HS-5 (cell line): ENCODE results near the gene PRKCE.
A peak's percentile ranks its signal among the peaks of the same experiment; 100 is the strongest.
"Not testable (repeated sequence)": the region's sequence is repeated elsewhere in the genome, so short reads cannot be mapped to it uniquely, and the experiment has no call there.

Experiments
- DNase-seq: peaks from one replicate; pipeline ENCODE4 v3.0.0-alpha.2; 2012; ENCODE audit warnings: low read depth

Gene PRKCE

GRCh38 chr2:45909677-45910191 is 258.3 kb downstream of the PRKCE start:
- no peak for DNase-seq

GRCh38 chr2:45910473-45911060 is 259.1 kb downstream of the PRKCE start:
- no peak for DNase-seq

- DNase-seq = no peak
Observed at GRCh38 chr2:45911538-45911937, 260.1 kb downstream of the PRKCE start.

- DNase-seq = no peak
Observed at GRCh38 chr2:45912109-45912508, 260.6 kb downstream of the PRKCE start.

DNA sequence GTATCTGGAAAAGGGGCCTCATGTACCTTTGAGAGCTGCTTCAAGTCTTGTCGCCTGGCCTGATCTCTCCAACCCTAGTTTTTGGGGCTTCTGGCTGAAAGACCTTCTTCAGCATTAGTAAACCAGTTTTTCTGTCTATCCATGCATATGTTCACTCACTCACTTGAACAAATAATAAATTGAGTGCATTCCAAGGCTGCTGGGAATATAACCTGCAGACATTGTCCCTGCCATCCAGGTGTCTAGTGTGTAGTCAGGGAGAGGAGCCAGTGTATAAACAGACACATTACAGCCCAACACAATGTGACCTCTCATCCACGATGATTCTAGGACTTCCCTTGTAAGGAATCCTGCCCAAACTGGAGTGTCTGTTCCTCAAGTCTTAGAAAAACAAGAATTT is 262.1 kb downstream of the PRKCE start:
- DNase-seq = no peak

DNA sequence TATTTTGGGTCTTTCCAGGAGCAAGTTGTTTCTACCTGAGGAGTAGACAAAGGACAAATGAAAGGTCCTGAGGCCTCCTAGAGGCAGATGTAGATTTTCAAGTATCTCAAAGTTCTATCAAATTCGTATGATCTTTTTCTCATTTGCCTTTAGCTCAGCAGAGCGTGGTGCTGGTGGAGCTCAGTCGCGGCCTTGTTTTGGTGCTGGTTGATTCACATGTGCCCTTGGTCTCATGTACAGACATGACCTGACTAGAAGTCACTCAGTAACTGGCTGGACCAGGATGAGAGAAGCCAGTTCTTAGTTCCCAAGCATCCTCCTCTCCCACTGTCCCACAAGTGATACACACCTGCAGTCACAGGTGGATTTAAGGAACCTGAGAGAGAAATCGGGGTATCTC is 264.0 kb downstream of the PRKCE start:
- DNase-seq = no peak

GRCh38 chr2:45917561-45918176 is 266.2 kb downstream of the PRKCE start:
- not testable (repeated sequence) for DNase-seq

DNA sequence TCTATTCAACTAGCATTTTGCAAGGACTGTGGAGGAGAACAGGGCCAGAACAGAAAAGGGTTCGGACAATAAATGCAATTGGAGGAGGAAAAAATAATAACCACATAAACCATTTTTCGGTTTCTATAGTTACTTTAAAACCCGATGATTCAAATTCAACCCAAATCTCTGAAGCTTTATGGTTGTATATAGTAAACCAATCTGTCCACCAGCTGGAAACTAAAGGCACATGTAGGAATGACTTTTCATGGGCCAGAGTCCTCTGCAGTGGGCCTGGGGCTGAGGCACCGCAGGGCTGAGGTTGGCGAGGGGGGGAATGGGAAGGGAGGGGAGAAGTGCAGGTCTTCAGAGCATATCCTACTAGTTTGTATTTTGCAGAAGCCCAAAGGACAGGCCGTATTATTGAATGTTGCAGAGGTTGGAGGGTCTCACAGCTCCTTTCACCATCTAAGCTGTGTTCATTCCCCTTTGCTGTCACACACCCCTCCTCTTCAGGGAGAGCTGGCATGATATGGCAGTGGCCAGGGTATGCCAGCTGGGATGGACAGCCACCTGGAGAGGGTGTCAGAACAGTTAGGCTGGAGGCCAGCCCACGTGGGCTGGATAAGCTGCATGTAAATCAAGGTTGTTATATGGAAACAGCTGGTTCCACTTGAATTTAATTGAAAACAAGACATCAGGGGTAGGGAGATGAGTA is 267.1 kb downstream of the PRKCE start:
- DNase-seq = no peak

DNA sequence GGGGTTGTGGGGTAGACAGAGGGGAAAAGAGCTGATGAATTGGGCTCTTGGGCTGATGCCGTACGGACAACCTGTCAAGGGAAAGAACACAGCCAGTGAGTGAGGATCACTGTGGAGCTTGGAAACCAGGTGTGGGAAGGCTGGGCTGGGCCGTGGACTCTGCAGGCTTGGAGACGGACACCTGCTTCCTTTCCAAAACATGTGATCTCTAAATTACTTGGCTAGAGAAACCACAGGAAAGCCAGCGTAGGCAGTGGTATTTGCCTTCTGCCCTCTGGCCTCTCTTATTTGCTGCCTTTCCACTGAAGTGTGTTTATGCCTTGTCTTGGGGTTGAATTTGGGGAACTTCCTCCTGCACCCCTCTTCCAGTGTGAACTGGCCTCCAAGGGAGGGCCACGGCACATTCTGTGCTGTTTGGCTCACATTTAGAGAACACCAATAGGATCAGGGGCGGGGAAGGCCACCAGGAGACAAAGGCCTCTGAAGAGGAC is 267.7 kb downstream of the PRKCE start:
- DNase-seq = no peak

- no peak for DNase-seq
Observed at GRCh38 chr2:45919711-45920111, 268.2 kb downstream of the PRKCE start.

GRCh38 chr2:45921921-45922320 is 270.4 kb downstream of the PRKCE start:
- DNase-seq = no peak

DNA sequence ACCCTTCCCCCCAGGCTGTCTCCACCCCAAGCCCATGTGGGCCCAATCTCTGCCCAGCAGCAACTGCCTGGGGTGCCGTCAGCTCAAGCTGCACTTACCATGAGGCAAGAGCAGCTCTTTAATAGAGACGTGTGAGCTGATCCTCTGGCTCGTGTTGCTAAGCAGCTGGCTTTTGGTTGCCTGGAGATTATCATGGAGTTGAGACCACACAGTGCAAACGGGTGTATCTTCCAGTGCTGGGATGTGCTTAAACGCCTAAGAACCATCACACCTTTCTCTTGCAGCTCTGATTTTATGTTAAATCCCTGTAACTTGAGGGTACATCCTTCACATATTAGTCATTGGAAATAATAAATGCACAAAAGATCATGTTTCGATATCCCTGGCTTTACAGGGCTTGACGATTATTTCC is 271.1 kb downstream of the PRKCE start:
- no peak for DNase-seq

GRCh38 chr2:45923701-45924100 is 272.2 kb downstream of the PRKCE start:
- no peak for DNase-seq

GRCh38 chr2:45925026-45925425 is 273.6 kb downstream of the PRKCE start:
- DNase-seq = no peak

DNA sequence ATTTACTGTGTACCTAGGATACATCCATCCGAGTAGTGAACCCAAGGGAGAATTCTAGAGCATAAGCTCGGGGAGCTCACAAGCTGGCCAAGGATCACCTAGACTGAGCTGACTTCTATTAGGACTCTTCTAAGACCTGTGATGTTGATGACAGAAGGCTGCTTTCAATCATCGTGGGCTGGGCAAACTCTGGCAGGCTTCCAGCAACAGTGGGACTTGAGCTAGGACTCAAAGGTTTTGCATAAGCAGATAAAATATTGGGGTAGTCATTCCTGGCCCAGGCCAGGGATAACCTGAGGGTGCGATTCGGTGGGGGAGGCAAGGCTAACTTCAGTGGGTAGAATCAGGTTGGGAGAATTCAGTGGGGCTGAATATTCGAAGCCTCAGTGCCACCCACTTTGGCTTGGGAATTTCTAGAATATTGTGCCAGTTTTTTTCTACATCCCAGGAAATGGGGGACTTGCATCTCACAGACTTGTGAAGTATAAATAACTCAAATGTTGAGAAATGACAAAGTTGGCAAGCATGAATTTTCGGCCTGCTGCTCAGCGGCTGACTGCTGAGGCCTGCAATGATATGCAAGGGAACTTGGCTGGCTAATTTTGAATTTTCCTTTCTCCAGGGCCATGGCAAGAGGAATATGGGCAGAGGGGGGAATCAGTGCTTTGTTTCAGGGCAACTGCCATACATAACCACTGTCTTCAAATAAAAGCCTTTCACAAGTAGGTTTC is 274.3 kb downstream of the PRKCE start:
- no peak for DNase-seq

DNA sequence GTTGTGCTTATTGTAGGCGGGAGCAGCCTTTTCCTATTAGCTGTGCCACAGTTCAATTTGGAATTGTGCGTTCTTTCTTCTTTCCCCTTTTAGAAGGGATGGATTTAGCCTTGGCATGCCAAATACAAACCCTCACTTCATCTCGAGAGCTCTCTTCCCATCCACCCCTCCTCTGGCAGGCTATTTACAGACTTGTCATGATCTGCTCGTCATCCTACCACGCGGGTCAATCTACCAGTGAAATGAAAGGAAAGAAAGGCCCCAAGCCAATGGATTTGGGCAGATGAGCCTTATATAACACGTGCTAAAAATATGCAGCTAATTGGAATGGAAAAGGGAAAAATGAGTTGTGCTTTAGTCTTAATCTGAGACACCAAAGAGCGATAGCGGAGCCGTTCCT is 277.5 kb downstream of the PRKCE start:
- no peak for DNase-seq

GRCh38 chr2:45929674-45930395 is 278.4 kb downstream of the PRKCE start:
- no peak for DNase-seq

DNA sequence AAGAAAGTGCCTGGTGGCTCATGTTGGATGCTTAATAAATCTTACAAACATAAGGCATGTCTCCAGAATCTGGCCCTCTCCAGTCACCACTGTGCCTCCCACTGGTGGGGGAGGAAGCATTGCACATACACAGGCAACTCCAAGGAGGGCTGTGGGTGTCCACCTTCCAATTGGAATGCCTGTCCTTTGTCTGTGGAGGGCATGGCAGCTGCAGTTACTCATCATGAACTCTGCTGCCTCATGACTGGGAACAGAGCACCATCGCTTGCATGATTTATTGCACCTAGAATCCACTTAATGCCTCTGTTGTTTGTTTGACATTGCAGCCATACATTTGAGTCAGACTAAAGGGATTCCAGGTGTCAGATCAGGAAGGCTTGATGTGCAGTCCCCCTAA is 278.9 kb downstream of the PRKCE start:
- no peak for DNase-seq

DNA sequence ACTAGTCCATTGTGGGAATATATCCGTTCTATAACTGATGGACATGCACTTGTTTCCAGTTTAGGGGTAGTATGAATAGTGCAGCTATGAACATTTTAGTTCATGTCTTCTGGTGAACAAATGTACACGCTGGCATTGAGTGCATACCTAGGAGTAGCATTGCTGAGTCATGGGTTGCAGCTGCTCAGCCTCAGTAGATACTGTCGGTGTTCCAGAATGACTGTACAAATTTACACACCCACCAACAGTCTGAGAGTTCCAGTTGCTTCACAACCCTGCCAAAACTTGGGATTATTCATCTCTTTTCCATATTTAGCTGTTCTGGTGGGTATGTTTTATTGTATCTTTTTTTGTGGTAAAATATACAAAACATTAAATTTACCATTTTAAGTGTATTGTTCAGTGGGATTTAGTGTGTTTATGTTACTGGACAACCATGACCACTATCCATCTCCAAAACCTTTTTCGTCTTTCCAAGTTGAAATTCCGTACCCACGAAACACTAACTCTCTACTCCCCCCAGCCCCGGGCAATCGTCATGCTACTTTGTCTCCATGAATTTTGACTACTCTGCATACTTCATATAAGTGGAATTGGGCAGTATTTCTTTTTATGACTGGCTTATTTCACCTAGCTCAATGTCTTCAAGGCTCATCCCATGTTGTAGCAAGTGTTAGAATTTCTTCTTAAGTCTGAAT is 281.0 kb downstream of the PRKCE start:
- DNase-seq = no peak

DNA sequence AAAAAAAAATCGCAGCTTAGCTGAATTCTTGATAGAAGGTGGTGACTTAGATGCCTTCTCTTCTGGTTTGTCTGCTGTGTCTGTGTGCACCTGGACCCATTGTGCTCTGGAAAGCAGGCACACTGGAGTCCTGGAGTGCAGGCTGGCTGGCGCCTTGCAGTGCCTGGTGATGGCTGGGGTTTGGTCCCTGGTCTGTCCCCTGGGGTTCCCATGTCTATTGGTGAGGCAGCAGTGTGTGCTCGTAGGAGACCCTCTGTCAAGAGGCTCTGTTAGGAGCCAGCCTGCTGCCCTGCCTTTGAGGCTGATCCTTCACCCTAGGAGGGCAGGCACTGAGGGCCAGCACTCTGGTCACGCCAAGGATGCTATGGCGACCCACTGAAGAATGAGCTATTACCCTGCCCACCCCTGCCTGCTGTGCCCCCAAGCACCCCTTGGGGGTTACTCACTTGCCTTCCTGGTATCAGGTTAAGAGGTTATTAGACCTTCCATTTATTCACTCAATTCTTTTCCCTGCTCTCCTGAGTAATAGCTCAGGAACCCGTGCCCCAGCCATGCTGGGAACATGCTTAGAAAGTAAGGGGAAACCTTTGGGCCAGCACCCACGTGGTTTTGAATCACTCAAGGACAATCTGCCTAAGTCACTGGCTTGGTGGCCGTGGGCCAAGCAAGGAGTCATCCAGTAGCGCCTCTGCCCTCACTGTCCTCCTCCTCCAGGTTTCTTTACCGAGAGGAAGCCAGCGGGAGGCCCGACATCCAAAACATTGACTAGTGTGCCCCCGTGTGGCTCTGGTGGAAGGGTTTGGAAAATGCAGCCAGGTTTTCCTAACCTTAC is 284.5 kb downstream of the PRKCE start:
- DNase-seq = peak; percentile 98
